Renal pelvis (tissue), 4 donors: ENCODE data around the gene PANK1. TPM values are rescaled to one million over a fixed set of nuclear protein-coding genes. Genes with fewer than 3 reads are reported as not detected.
"Not testable (repeated sequence)": the region's sequence is repeated elsewhere in the genome, so short reads cannot be mapped to it uniquely, and the experiment has no call there.

ENCODE experiments used
- DNase-seq: peaks from one replicate; pipeline ENCODE4 v3.0.0-alpha.2; 2013
- polyA plus RNA-seq, 3 donors: library from polyadenylated mRNA; unstranded; fragments of 120-200 nt; gene quantifications; one replicate each; pipeline ENCODE4 v1.2.1, GENCODE V29; 2013; ENCODE audit not compliant: insufficient read length in 3 of 3

Gene PANK1
- polyA plus RNA-seq, 3 donors: 44.1 to 46.8 (median 46.5) TPM

DNA sequence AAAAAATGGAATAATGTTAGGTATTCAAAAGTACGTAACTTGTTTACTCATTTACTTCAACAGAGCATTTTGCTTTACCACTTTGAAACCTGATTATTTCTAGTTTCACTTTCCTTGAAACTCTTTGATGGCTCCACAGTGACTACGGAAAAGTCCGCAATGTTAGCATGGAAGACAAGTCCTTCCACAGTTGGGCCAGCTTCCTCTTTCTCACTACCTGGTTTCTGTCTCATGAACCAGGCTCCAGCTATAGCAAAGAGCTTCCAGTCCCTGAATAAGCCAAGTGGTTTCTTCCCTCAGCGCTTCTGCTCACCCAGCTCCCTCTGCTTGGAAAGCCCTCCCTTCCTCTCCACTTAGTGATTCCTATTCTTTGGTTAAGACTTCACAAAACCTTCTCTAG, 64.8 kb downstream of the PANK1 start:
- no peak for DNase-seq

DNA sequence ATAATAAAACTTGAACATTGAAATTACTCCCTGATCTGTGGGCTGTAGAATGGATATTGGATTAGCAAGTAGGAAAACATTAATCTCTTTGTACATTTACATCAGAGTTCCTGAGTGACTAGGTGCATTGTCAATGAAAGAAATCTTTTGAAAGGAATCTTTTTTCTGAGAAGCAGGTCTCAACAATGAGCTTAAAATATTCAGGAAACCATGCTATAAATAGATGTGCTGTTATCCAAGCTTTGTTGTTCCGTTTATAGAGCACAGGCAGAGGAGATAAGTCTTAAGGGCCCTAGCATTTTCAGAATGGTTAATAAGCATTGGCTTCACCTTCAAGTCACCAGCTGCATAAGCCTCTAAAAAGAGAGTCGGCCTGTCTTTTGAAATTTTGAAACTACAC, 68.3 kb downstream of the PANK1 start:
- no peak for DNase-seq

DNA sequence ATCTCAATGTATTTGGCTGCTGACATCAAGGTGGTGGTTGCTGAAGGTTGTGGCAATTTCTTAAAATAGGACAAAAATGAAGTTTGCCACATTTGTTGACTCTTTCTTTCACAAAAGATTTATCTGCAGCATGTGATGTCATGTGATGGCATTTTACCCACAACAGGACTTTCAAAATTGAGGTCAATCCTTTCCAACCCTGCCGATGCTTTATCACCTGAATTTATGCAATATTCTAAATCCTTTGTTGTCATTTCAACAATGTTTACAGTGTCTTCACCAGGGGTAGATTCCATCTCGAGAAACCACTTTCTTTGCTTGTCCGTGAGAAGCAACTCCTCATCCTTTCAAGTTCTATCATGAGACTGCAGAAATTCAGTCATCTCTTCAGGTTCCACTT, 69.0 kb downstream of the PANK1 start:
- DNase-seq: no peak

DNA sequence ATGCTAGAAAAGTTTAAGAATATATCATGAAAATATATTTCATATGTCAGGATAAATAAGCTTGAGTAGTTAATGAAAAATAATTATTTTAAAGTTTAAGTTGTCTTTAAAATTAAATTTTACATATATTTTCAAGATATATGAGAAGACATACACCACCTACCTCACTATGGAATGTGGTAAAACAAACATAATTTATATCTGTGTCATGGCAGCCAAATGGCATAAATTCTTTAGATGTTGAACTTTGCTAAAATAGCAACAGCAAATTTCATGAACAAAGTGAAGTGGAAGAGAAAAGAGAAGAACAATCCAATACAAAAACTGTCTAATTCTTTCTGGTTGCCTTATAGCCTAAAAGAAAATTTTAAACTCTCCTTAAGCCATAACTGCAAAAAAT, 70.0 kb downstream of the PANK1 start:
- DNase-seq: no peak

DNA sequence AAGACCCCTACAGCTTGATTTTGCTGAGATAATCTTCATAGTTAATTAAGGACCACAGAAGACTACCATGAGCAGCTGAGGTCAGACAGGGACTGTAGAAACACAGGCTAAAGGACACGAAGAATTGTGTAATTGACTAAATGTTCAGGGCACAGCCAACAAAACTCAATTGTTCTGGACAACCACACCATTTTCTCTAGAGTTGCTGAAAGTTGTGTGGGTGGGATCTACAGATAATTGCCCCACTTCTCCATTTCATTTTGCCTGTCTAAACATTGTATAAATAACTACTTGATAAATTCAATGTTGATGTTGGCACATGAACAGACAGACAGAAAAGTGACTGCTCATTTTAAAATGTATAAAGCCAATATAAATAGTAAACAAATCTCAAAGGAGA, 70.7 kb downstream of the PANK1 start:
- no peak for DNase-seq

DNA sequence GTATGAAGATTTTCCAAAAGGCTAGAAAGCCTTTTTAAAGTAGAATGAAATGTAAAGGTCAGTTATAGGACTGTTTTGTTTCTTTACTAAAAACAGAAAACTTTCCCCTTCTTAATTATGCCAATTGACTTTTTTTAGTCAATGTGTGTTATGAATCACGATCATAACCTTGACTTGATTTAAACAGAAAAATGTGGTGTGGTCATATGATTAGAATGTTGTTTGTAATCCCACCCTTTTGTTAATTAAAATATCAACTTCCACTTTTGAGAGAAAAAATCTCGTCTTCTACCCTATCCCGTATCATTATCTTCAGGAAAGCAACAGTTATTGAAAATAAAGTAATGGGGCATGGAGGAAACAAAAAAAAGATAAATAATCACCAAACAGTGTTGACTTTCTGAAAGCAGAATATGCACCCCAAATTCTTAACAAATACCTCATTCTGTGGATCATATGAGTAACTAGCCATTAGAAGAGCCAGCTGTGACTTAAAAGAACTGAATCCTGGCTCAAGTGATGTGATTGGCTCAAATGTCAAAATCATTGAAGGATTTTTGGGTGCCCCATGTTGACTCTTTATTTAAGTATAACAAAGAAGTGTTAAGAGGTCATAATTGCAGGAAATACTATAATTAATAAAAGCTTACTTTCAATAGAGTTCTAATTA, 77.3 kb downstream of the PANK1 start:
- DNase-seq: no peak

DNA sequence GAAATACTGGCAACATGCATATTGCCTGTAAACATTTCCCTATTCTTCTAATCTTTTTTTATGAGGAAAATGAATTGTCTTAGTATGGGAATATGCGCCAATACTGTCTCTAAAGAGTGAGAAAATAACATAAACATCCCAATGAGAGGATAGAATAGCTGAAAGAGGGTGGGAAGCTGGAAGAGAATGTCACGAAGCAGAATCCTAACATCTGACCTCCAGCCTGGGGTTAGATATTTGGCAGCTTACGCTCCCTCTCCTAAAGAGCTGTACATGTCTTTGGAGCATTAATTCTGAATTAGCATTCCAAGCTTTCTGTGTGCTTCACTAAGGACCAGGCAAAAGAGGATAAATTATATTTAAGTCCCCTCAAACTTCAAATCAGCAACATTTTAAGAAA, 78.0 kb downstream of the PANK1 start:
- peak; percentile 38 for DNase-seq

DNA sequence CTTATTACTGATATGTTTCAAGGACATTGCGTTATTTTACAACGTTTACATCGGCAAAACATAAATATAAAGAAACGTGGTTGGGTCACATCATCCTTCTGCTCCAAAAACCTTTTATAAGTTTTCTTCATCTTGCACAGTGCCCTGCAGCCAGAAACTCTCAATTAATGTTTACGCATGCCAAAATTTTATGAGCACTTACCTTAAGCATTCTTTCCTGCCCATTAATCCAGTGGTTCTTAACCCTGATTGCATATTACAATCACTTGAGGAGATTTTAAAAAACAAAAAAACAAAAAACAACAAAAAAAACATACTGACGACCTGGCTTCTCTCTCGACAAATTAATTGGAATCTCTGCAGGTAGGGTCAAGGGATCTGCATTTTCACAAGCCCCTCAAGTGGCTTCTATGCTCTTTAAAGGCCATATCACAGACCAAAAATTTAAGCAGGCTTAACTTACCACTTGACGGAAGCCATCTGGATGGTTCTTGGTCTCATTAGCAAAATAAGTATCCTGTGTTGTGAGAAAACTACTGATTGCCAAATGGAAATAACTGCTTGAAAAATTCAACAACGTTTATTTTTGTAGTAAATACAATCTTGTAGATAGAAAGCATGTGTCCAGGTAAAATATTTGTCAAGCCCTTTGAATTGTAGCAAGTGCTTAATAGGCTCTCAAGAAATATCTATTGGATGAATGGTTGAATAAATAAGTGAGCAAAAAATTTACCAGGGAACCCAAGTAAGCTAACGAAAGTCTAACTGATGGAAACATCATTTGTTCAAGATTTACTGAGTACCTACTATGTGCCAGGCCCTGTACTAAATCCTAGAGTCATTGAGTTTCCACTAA, 78.7 kb downstream of the PANK1 start:
- DNase-seq: peak; percentile 53

DNA sequence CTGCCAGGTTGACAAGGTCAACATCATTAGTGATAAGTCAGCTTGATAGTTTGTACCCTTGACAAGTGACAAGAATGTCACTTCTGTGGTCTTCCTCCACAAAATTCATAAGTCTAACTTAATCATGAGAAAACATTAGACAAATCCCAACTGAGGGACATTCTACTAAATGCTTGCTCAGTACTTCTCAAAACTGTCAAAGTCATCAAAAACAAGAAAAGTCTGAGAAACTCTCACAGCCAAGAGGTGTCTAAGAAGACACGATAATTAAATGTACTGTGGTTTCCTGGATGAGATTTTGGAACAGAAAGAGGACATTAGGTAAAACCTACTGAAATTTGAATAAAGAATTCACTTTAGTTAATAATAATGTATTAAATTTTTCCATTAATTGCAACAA, 79.9 kb downstream of the PANK1 start:
- DNase-seq: no peak

DNA sequence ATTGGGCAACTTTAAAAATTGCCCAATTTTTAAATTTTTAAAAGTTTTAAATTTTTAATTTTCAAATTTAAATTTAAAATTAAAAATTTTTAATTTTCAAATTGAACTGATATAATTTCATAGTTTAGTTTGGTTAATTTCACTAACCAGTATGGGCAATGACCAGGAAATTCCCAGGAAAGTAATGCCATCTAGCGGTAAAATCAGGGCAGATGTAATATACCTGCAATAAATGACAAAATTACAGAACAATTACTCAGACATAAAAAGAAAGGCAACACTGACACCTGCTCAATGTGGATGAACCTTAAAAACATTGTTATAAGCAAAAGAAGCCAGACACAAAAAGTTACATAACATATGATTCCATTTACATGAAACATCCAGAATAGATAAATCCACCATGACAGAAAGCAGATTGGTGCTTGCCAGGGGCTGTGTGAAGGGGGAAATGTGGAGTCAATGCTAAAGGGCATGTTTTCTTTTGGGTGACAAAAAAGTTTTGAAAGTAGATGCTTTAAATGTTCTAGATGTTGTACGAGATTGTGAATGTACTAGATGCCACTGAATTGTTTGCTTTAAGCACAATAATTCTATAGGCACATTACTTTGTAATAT, 81.1 kb downstream of the PANK1 start:
- peak; percentile 39 for DNase-seq

DNA sequence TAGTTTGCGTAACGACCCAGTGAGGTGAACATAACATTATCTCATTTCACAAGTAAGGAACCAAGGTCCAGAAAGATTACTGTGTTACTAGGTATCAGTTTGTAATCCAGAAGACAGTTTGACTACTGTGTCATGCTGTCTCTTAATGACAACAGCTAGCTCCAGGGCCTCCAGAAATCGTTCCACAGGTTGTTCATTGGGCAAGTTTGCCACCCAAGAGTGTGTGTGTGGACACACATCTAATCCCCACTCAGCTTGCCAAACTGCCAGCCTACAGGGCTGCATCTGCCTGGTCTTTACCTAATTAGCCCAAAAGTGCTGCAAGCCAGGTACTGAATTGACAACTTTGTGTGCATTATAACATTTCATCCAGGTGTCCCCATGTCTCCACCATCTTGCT, 81.7 kb downstream of the PANK1 start:
- no peak for DNase-seq

DNA sequence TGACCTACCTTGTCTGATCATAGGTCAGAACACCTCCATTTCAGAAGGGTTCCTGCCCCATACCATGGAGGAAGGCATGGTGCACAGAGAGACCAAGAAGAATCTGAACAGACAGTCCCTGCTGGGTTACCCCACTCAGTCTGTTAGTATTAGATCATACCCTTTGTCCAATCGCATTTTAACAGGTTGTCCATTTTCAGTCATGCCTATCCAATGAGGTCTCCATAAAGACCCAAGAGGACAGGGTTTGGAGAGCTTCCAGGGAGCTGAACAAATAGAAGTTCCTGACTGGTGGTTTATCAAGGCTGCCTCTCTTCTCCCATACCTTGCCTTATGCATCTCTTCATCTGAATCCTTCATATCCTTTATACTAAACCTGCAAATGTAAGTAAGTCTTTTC, 88.4 kb downstream of the PANK1 start:
- DNase-seq: no peak

DNA sequence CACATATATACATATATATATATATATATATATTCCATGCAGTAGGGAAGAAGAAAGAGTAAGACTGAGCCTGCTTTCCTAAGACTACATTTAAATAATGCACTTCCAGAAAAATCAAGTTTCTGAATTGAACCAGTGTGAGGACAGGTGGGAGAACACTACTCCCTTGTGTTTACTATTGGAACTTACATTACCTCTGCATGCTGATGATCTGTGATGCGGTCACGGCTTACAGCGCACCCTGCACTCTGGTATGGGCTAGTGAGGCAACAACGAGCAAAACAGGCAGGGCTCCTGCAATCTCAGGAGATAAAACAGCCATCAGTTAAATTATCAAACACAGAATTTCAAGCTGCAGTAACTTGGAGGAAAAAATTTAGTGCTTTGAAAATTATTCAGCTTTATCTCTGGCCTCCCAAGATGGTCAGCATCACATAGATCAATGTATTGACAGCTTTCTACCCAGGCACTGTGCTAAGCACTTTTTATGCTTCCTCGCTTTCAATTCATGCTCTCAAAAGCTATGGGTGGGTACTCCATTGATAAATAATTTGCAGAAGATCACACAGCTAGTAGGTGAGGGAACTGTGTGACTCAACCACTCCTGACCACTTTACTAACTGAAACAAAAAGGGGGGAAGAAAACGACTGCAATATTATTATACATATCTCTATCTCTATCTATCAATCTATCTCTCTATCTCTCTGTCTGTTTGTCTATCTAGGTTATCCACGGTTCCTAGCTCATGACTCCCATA, 89.2 kb downstream of the PANK1 start:
- DNase-seq: no peak

DNA sequence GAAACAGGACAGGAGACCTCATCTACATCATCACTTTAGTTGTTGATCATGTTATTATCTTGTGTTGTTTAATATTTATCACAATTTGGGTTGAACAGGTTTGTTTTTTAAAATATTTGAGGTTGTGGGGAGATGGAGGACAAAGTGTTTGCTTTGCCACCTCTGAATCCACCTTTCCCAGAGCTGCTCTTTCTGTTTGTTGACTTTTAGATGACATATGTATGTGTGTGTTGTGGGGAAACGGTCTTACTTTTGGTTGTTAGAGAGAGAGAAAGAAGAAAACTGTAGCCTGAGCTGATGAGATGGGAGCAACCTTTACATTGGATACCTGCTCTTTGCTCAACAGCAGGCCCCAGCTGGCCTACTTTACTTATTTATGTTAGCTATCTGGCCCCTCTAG, 90.6 kb downstream of the PANK1 start:
- DNase-seq: no peak

DNA sequence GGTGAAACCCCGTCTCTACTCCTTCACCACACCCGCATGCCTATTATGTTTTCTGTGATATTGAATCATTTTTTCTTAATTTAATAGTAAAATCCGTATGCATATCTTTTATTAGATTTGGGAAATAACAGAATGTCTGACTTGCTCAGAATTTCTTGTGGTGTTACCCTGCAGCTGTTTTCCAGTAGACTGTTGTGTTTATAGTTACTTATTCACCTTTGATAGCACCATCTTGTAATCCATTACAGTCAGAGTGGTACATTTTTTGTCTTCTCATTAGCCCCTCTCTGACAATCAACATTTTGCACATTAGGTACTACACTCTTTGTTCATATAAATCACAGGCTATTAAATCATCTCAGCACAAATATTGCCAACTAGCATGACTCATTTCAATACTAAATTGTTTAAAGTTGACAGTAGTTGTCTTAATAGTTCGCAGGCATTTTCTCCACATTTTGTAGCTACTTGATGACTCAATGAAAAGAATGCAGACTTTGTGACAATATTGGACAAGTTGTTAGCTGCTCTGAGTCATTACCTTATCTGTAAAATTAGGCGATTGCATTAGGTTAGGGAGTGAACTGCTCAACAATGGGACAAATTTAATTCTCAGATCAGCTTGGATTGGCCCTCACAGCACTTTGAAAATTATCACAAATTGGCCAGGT, 91.8 kb downstream of the PANK1 start:
- no peak for DNase-seq

DNA sequence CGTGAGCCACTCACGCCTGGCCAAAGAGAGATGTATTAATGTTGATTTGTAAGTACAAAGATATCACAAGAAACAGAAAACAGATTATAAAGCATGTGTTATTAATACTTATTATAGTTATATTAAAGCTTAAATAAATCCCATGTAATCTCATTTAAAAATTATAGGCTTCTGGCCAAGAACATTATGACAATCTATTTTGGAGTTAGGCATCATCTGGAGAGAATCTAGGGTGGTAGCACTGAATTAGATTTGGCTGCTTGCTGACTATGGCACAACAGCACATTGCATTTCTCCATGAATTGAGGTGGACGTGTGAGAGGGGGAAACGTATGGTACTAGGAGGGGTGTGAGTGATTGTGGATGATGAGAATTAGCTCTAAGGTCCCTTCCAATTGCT, 92.8 kb downstream of the PANK1 start:
- DNase-seq: no peak

DNA sequence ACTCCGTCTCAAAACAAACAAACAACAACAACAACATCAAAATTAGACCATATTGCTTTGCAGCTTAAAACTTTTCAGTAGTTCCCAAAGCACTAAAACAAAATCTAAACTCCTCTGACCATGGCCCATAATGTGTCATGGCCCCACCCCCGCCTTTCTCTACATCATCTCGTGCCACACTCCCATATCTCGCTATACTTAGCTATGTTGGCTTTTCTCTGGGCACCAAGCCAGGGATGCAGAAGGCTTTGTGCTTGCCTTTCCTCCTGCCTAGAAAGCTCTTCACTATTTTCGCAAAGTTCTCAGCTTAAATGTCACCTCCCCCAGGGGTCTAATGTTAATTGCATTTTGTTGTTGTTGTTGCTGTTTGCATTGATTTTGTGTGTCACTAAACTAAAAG, 94.5 kb downstream of the PANK1 start:
- DNase-seq: no peak

DNA sequence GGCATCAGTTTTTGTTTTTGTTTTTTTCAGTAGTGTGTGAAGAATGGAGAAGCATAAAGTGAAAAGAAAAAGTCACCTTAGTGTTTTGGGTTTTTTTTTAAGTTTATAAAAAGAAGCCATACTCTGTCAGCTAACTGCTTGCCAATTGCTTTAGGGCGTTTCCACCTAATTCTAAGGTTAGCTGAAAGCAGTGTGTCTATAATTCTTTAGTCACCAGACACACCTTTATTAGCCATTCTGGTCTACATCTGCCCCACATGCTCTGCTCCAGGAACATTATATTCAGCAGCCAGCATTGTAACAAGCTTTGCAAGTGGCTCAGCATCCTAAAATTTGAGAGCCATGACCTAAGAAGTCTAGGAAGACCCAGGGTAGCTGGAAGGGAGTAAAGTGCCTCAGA, 95.5 kb downstream of the PANK1 start:
- no peak for DNase-seq

DNA sequence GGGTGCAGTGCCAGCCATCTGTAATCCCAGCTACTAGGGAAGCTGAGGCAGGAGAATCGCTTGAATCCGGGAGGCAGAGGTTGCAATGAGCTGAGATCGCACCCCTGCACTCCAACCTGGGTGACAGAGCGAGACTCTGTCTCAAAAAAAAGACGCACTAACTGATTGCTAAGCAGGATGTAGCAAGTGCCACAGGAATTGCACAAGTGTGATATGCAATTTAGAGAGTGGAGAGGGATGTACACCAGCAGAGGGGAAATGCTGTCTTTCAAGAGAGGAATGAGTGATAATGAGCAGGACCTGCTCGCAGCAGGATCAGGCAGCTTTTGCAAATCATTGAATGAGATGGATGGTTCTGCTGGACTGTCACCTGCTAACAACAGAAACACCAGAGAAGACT, 96.4 kb downstream of the PANK1 start:
- no peak for DNase-seq

DNA sequence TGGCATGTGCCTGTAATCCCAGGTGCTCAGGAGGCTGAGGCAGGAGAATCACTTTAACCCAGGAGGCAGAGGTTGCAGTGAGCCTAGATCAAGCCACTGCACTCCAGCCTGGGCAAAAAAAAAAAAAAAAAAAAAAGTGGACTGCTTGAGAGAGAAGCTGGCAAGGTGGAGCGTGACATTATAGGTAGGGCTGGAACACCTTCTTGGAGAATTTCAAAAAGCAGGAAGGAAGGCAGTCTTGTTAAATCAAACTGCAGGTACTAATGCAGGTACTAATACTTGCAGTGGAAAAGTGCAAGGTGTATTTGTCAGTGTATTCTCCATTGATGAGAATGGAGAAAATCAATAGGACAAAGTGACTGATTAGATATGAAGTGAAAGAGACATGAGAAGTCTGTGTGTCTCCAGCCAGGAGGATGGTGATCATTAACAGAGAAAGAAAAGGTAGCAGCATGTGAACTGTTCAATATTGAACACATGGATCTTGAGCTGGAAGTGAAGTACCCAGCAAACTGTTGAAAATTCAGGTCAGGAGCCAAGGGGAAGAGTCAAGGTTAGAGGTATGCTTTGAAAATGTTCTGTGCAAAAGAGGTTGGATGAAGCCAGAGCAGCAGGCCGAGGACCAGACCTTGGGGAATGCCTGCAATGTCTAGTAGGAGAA, 97.1 kb downstream of the PANK1 start:
- no peak for DNase-seq

DNA sequence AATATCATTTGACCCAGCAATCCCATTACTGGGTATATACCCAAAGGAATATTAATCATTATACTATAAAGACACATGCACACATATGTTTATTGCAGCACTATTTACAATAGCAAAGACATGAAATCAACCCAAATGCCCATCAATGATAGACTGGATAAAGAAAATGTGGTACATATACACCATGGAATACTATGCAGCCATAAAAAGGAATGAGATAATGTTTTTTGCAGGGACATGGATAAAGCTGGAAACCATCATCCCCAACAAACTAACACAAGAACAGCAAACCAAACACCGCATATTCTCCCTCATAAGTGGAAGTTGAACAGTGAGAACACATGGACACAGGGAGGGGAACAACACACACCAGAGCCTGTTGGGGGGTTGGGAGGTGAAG, 98.4 kb downstream of the PANK1 start:
- DNase-seq: not testable (repeated sequence)
